ENCODE measurements around the gene DOCK2.

DNA sequence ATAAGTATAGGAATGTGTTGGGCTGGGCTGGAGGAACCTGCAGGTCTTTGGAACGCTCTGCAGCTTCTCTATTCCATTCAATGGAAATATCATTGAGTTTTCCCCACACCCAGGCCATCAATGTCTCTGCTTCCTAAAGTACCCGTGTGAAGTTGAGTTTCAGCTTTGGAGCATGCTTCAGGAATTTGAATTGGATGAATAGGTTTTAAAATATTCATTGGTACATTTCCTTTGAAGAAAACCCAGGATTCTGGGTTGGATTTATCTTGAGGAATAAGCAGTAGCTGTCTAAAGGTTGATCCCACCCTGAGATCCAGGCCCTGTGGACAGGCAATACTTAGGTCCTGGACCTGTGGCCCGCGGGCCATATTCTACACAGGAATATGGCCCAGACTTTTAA lies 306.0 kb downstream of the DOCK2 start:
- TF ChIP-seq, protein P1, sequence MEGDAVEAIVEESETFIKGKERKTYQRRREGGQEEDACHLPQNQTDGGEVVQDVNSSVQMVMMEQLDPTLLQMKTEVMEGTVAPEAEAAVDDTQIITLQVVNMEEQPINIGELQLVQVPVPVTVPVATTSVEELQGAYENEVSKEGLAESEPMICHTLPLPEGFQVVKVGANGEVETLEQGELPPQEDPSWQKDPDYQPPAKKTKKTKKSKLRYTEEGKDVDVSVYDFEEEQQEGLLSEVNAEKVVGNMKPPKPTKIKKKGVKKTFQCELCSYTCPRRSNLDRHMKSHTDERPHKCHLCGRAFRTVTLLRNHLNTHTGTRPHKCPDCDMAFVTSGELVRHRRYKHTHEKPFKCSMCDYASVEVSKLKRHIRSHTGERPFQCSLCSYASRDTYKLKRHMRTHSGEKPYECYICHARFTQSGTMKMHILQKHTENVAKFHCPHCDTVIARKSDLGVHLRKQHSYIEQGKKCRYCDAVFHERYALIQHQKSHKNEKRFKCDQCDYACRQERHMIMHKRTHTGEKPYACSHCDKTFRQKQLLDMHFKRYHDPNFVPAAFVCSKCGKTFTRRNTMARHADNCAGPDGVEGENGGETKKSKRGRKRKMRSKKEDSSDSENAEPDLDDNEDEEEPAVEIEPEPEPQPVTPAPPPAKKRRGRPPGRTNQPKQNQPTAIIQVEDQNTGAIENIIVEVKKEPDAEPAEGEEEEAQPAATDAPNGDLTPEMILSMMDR (IDR thresholded peaks at IDR 0.05; ENCODE audit: insufficient read depth, low read length, poor library complexity, severe bottlenecking): no peak
- TF ChIP-seq EZH2phosphoT487 (conservative IDR thresholded peaks at IDR 0.05; ENCODE audit: low read length): no peak
